Panc1 (cell line): ENCODE measurements around the gene DNAH7.

Experiments
- POLR2AphosphoS5 ChIP-seq: IDR thresholded peaks from 2 replicates; pipeline ENCODE4 v1.6.1; 2012; ENCODE audit warnings: mild to moderate bottlenecking, low read depth, low read length, moderate library complexity
- REST ChIP-seq, 2 experiments: IDR thresholded peaks; 2 replicates each; pipeline ENCODE4 v1.6.1; 2011 to 2012; ENCODE audit warnings: low read depth in 2 of 2, control low read depth in 1 of 2, low read length in 1 of 2, mild to moderate bottlenecking in 1 of 2, moderate library complexity in 1 of 2; ENCODE audit not compliant: insufficient read depth in 1 of 2
- SIN3A ChIP-seq: IDR thresholded peaks from 2 replicates; pipeline ENCODE4 v1.6.1; 2012; ENCODE audit warnings: low read depth, mild to moderate bottlenecking, low read length, moderate library complexity, borderline replicate concordance; ENCODE audit not compliant: insufficient read depth
- TCF7L2 ChIP-seq: IDR thresholded peaks from 2 replicates; pipeline ENCODE4 v1.6.1; 2011; ENCODE audit warnings: mild to moderate bottlenecking, low read depth, low read length, inconsistent platforms
- TF ChIP-seq, protein P1 (sequence below): fragments of 450-650 bp; IDR thresholded peaks from 2 replicates; pipeline ENCODE4 v1.5.1; 2017; ENCODE audit warnings: mild to moderate bottlenecking

GRCh38 chr2:196104066-196104465 lies 35.4 kb upstream of the DNAH7 start:
- TF ChIP-seq, protein P1, sequence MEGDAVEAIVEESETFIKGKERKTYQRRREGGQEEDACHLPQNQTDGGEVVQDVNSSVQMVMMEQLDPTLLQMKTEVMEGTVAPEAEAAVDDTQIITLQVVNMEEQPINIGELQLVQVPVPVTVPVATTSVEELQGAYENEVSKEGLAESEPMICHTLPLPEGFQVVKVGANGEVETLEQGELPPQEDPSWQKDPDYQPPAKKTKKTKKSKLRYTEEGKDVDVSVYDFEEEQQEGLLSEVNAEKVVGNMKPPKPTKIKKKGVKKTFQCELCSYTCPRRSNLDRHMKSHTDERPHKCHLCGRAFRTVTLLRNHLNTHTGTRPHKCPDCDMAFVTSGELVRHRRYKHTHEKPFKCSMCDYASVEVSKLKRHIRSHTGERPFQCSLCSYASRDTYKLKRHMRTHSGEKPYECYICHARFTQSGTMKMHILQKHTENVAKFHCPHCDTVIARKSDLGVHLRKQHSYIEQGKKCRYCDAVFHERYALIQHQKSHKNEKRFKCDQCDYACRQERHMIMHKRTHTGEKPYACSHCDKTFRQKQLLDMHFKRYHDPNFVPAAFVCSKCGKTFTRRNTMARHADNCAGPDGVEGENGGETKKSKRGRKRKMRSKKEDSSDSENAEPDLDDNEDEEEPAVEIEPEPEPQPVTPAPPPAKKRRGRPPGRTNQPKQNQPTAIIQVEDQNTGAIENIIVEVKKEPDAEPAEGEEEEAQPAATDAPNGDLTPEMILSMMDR: no peak
- no peak for TF ChIP-seq SIN3A
- TF ChIP-seq REST (IDR thresholded peaks at IDR 0.05; ENCODE audit: insufficient read depth in 1 of 2, low read depth in 2 of 2, low read length in 1 of 2): no peak
- TF ChIP-seq POLR2AphosphoS5: no peak
- no peak for TF ChIP-seq TCF7L2
